Measurements from ENCODE around the gene RFTN1.

The RFTN1 gene

GRCh38 chr3:16509721-16510619, 3.5 kb downstream of the RFTN1 start:
- ChIA-PET POLR2A (interaction anchor here (1.3 kb wide), 1 partner anchor 19 kb away, joined by 3 read pairs; no protein-coding TSS in a partner anchor), CTCF (interaction anchor here (1.0 to 4.7 kb wide), 5 partner anchors 9 to 219 kb away, joined by 3 to 19 read pairs (median 4); no protein-coding TSS in a partner anchor)
- H3K4me3 ChIP-seq (ENCODE audit: low read depth, low read length) = no peak overlapping the region
- no peak for DNase-seq (ENCODE audit: low read depth, low spot score)
- TF ChIP-seq, protein P1, sequence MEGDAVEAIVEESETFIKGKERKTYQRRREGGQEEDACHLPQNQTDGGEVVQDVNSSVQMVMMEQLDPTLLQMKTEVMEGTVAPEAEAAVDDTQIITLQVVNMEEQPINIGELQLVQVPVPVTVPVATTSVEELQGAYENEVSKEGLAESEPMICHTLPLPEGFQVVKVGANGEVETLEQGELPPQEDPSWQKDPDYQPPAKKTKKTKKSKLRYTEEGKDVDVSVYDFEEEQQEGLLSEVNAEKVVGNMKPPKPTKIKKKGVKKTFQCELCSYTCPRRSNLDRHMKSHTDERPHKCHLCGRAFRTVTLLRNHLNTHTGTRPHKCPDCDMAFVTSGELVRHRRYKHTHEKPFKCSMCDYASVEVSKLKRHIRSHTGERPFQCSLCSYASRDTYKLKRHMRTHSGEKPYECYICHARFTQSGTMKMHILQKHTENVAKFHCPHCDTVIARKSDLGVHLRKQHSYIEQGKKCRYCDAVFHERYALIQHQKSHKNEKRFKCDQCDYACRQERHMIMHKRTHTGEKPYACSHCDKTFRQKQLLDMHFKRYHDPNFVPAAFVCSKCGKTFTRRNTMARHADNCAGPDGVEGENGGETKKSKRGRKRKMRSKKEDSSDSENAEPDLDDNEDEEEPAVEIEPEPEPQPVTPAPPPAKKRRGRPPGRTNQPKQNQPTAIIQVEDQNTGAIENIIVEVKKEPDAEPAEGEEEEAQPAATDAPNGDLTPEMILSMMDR (IDR thresholded peaks at IDR 0.05; ENCODE audit: insufficient read depth, low read length, missing control alignments) = no peak

DNA sequence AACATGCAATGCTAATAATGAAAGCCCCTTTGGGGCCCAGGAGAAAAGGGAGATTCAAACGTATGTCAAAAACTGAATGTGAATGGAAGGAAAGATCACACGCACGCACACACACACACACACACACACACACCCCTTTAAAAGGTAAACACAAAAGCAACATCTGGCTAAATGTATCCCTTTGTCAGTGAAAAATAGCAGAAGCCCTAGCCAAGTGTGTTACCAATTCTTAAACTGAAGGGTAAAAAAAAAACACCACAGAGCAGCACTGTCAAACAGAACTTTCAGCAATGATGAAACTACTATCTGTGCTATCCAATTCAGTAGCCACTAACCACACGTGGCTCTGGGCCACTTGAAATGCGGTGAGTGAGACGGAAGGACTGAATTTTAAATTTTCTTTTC, 4.9 kb downstream of the RFTN1 start:
- DNase-seq (ENCODE audit: low read depth, low spot score) = no peak
- H3K4me3 ChIP-seq (ENCODE audit: low read depth, low read length) = no peak overlapping the region
- ChIA-PET CTCF (interaction anchor here (1.2 to 4.7 kb wide), 2 partner anchors 10 to 218 kb away, joined by 4 to 19 read pairs; no protein-coding TSS in a partner anchor), POLR2A (no interaction called here)
- TF ChIP-seq, protein P1 (IDR thresholded peaks at IDR 0.05; ENCODE audit: insufficient read depth, low read length, missing control alignments) = no peak

- DNase-seq (ENCODE audit: low read depth, low spot score) = no peak
- TF ChIP-seq, protein P1 (IDR thresholded peaks at IDR 0.05; ENCODE audit: insufficient read depth, low read length, missing control alignments) = no peak
- no peak overlapping the region for H3K4me3 ChIP-seq (ENCODE audit: low read depth, low read length)
- CTCF ChIA-PET = interaction anchor here (1.0 to 1.2 kb wide), 2 partner anchors 9 to 122 kb away, joined by 3 to 4 read pairs; no protein-coding TSS in a partner anchor
- POLR2A ChIA-PET = no interaction called here
Observed at GRCh38 chr3:16508243-16508578, 5.3 kb downstream of the RFTN1 start.

GRCh38 chr3:16507578-16508242, 5.8 kb downstream of the RFTN1 start:
- TF ChIP-seq, protein P1 (IDR thresholded peaks at IDR 0.05; ENCODE audit: insufficient read depth, low read length, missing control alignments) = no peak
- ChIA-PET CTCF (interaction anchor here (1.0 to 1.2 kb wide), 2 partner anchors 9 to 121 kb away, joined by 3 to 4 read pairs; no protein-coding TSS in a partner anchor), POLR2A (no interaction called here)
- DNase-seq (ENCODE audit: low read depth, low spot score) = no peak
- H3K4me3 ChIP-seq (ENCODE audit: low read depth, low read length) = no peak overlapping the region

DNA sequence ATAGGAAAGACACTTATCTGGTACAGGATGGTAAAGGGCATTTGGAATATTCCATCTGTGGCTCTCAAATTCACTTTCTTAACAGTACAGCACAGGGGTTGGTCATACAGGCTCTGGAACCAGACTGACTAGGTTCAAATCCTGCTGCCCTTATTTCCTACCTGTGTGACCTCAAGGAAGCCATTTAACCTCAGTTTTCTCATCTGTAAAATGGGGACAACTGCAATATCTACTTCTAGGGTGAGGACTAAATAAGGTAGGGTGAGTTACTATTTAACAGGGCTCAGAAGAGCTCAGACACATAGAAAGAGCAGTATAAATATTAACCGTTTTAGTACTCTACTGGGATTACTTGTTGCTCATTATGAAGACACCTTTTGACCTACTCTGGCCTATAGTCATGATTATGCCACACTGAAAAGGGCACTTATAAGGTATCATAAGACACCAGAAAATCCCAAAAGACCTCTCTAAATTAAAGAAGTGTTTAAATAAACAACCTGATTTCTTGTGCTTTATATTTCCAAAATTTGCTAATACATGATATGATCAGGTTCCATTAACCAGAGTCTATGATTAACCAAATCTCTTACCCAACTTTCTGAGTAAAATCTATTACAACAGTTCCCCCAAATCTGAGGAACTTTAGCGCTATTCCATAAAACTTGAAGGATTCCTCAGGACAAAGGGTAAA, 6.5 kb downstream of the RFTN1 start:
- POLR2A ChIA-PET = no interaction called here

More for the DNA sequence above, 6.5 kb downstream of the RFTN1 start:
- CTCF ChIA-PET = interaction anchor here (2.3 kb wide), 1 partner anchor 216 kb away, joined by 7 read pairs; no protein-coding TSS in a partner anchor
- H3K4me3 ChIP-seq (ENCODE audit: low read depth, low read length) = no peak overlapping the region
- no peak for DNase-seq (ENCODE audit: low read depth, low spot score)
- TF ChIP-seq, protein P1 (IDR thresholded peaks at IDR 0.05; ENCODE audit: insufficient read depth, low read length, missing control alignments) = no peak

All from AG04449 (cell line).